Thyroid gland (tissue), 4 donors: ENCODE results near the gene STEEP1. TPM values are rescaled to one million over a fixed set of nuclear protein-coding genes. Genes with fewer than 3 reads are reported as not detected.

ENCODE experiments used
- DNase-seq, 2 donors: peaks; one replicate each; pipeline ENCODE4 v3.0.0-alpha.2; 2019
- H3K27ac ChIP-seq, 3 donors: fragments of 200-600 bp; sonication (generic); 1 replicate in 2 of 3; 2 replicates in 1 of 3; pipeline ENCODE4 v1.5.1; 2016 to 2019; ENCODE audit warnings: mild to moderate bottlenecking in 1 of 3, moderate library complexity in 1 of 3
- H3K27me3 ChIP-seq: fragments of 200-600 bp; sonication (generic); one replicate; pipeline ENCODE4 v1.5.1; 2019
- H3K36me3 ChIP-seq, 2 donors: fragments of 200-600 bp; sonication (generic); one replicate each; pipeline ENCODE4 v1.5.1; 2016 to 2019
- H3K4me1 ChIP-seq, 2 donors: fragments of 200-600 bp; sonication (generic); one replicate each; pipeline ENCODE4 v1.5.1; 2017 to 2019
- H3K4me3 ChIP-seq, 3 donors: fragments of 200-600 bp; sonication (generic); replicated peaks in 1 of 3; 1 replicate in 2 of 3; 2 replicates in 1 of 3; pipeline ENCODE4 v1.5.1; 2016; ENCODE audit warnings: mild to moderate bottlenecking in 1 of 3
- H3K9me3 ChIP-seq: fragments of 200-600 bp; sonication (generic); one replicate; pipeline ENCODE4 v1.5.1; 2017
- POLR2A ChIP-seq, 2 donors: fragments of 450-650 bp; IDR thresholded peaks; one replicate each; pipeline ENCODE4 v1.6.1; 2017; ENCODE audit warnings: antibody characterized with exemption in 2 of 2, mild to moderate bottlenecking in 2 of 2, moderate library complexity in 1 of 2
- WGBS, 2 donors: methylation state at CpG; one replicate each; pipeline ENCODE4 v1.1.5; 2017; 5-methylcytosine and 5-hydroxymethylcytosine counted together
- intact Hi-C: fragments of 100-400 bp; cut with DNase I; formaldehyde crosslinking; loops from one replicate; pipeline ENCODE4 v1.15.1; 2023
- total RNA-seq, 4 donors: library from RNA; depleted of rRNA; stranded (reverse); fragments of >200 nt; gene quantifications; one replicate each; pipeline ENCODE4 v1.2.3, GENCODE V29; 2016
- TF ChIP-seq, protein P1 (sequence below), 6 experiments: fragments of 200-600 bp in 3 of 6; fragments of 450-650 bp in 3 of 6; sonication (generic) in 3 of 6; IDR thresholded peaks; one replicate each; pipeline ENCODE4 v1.5.1; 2016 to 2019; ENCODE audit warnings: antibody characterized with exemption in 6 of 6, mild to moderate bottlenecking in 2 of 6, inconsistent platforms in 1 of 6, moderate library complexity in 1 of 6

Gene STEEP1
- total RNA-seq, 4 donors from 2014 or later, result 20.6 to 42.0 (median 33.7) TPM

DNA sequence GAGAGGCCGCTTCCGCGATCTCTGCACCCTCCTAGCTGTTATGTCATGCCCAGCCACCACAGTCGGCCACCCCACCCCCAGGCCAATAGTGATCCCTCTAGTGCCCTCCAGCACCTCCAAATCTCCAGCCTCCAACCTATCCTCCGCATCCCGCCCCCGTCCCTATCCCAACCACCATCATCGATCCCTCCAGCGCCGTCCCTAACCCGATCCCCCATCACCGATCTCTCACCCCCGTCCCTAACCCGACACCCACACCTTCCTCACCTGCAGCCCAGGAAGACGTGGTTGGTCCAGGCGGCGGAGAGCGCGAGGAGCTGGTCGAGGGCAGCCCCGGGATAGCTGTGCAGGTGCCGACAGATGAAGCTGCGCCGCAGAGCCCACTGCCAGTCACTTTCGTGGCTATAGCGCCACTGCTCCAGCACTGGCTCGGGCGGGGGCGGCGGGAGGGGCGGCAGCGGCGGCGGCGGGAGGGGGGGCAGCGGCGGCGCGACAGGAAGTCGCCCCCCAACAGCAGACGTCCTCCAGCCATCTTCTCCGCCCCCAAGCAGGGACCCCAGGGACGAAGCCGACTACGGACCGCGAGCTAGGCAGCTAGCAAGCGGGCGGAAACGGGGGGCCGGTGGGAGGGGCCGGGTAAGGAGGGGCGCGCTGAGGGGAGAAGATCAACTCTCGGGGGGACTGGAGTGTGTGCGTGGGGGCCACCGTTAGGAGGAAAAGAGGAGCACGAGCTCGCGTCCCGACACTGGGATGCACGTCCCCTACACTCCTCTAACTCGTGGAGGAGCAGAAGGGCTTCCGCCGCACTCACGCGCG lies 40.5 kb upstream of the STEEP1 start:
- DNase-seq, result peak; percentile 26 to 40
- Histone ChIP-seq H3K27me3 (no peaks in the 10 kb centered on the region), H3K4me3 (peak overlapping the region; percentile 33 to 70 (median 43)), H3K27ac (peak overlapping the region; percentile 30 to 94 (median 85)), H3K9me3 (no peaks in the 10 kb centered on the region), H3K36me3 (no peaks in the 10 kb centered on the region), H3K4me1 (peaks cover 0 to 6% of the 10 kb centered on the region in 2 donors)
- intact Hi-C loops, result no loop called here
- WGBS, 2 donors, result 2 to 3% methylated on average over 12 to 14 of the region's 68 CpGs
- TF ChIP-seq, protein P1, sequence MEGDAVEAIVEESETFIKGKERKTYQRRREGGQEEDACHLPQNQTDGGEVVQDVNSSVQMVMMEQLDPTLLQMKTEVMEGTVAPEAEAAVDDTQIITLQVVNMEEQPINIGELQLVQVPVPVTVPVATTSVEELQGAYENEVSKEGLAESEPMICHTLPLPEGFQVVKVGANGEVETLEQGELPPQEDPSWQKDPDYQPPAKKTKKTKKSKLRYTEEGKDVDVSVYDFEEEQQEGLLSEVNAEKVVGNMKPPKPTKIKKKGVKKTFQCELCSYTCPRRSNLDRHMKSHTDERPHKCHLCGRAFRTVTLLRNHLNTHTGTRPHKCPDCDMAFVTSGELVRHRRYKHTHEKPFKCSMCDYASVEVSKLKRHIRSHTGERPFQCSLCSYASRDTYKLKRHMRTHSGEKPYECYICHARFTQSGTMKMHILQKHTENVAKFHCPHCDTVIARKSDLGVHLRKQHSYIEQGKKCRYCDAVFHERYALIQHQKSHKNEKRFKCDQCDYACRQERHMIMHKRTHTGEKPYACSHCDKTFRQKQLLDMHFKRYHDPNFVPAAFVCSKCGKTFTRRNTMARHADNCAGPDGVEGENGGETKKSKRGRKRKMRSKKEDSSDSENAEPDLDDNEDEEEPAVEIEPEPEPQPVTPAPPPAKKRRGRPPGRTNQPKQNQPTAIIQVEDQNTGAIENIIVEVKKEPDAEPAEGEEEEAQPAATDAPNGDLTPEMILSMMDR (IDR thresholded peaks at IDR 0.05), result no peak
- TF ChIP-seq POLR2A (IDR thresholded peaks at IDR 0.05), result no peak

DNA sequence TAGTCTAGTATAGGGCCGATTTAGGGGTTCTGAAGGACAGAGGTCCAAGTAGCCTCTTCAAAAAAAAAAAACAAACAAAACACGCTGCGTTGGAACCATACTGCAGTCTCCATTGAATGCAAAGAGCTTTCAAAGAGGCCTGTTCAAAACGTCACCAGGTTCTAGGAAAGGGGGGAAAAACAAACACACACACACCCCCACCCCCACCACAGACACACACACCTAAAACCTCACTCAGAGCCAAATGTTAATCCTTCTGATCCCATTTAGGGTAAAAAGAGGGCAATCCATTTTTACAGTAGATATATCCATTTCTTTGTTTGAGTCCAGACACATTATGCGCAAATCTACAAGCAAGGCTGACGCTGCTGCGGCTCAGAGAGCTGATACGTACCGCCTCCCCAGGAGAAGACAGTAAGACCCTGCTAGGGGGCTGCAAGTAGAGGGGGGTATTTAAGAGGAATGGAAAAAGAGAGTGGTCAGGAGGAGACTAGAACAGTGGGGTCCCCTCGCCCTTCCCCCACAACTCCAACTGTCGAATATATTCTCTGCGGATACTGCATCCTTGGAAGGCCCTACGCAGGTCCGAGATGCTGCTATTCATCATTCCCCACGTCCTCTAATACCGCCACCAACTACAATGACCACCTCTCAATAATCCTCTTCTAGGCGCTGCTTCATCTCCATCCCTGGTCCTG lies 39.7 kb upstream of the STEEP1 start:
- H3K27me3 ChIP-seq, result no peaks in the 10 kb centered on the region
- TF ChIP-seq POLR2A (IDR thresholded peaks at IDR 0.05), result no peak
- TF ChIP-seq, protein P1 (IDR thresholded peaks at IDR 0.05), result no peak
- intact Hi-C loops, result no loop called here
- H3K4me3 ChIP-seq, result peak overlapping the region in 1 of 3 donors; percentile 43
- H3K4me1 ChIP-seq, result peaks cover 0 to 6% of the 10 kb centered on the region in 2 donors
- no peaks in the 10 kb centered on the region for H3K9me3 ChIP-seq
- no peaks in the 10 kb centered on the region for H3K36me3 ChIP-seq
- DNase-seq, result no peak
- peak overlapping the region in 1 of 3 donors; percentile 94 for H3K27ac ChIP-seq
- WGBS, 2 donors, result 14 to 24% methylated on average over 12 to 17 of the region's 17 CpGs

DNA sequence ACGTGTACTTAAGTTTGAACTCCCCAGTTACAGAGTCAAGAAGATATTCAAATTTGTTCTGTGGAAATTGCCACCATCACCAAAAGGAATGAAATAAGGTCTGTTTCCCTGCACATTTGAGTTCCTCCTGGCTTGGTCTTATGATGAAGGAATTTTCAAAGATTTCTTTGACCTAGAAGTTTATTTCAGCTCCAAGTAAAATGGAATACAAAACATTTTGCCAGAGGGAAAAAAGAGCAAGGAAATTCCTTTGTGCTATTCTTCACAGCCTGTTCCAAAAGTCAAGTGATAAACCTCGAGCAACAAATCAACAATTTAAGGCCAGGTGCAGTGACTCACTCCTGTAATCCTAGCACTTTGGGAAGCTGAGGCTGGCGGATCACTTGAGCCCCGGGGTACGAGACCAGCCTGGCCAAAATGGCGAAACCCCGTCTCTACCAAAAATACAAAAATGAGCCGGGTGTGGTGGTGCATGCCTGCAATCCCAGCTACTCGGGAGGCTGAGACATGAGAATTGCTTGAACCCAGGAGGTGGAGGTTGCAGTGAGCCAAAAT lies 37.6 kb upstream of the STEEP1 start:
- intact Hi-C loops, result no loop called here
- H3K36me3 ChIP-seq, result no peaks in the 10 kb centered on the region
- H3K4me3 ChIP-seq, result no peak overlapping the region
- peaks cover 0 to 6% of the 10 kb centered on the region in 2 donors for H3K4me1 ChIP-seq
- no peak for DNase-seq
- TF ChIP-seq, protein P1 (IDR thresholded peaks at IDR 0.05), result no peak
- no peak for TF ChIP-seq POLR2A (IDR thresholded peaks at IDR 0.05)
- WGBS, 2 donors, result 89 to 90% methylated on average over 7 of the region's 9 CpGs
- H3K27ac ChIP-seq, result no peak overlapping the region
- no peaks in the 10 kb centered on the region for H3K27me3 ChIP-seq
- H3K9me3 ChIP-seq, result no peaks in the 10 kb centered on the region

DNA sequence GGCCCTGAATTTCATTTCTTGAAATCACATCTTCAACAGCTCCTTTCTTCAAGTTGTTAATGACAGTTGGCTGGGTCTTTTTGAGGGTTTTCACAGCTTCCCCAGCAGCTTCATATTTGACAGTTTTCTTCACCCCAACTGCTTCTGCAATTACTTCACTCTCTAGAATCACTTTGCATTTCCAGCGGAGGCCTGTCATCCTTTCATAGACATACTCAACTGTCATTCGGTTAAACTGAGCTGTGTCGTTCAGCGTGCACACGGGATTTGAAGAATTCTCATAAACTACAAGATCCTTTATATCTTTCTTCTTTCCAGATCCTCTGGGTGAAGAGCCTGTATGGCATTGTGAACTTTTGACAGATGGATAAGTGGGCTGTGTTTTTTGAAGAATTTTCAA lies 24.6 kb upstream of the STEEP1 start:
- no peak overlapping the region for H3K27ac ChIP-seq
- no peaks in the 10 kb centered on the region for H3K27me3 ChIP-seq
- TF ChIP-seq, protein P1 (IDR thresholded peaks at IDR 0.05), result no peak
- no peak for TF ChIP-seq POLR2A (IDR thresholded peaks at IDR 0.05)
- H3K36me3 ChIP-seq, result peaks cover 0 to 3% of the 10 kb centered on the region in 2 donors
- no peak for DNase-seq
- no peak overlapping the region for H3K4me3 ChIP-seq
- no peaks in the 10 kb centered on the region for H3K9me3 ChIP-seq
- intact Hi-C loops, result no loop called here
- no peaks in the 10 kb centered on the region for H3K4me1 ChIP-seq
- WGBS, 2 donors, result 94 to 100% methylated on average over 5 of the region's 5 CpGs
